Trophoblast cell (in vitro differentiated cells and primary cell): ENCODE results near the gene GRIN2A.

Experiments used
- DNase-seq, 2 donors: peaks; one replicate each; pipeline ENCODE4 v3.0.0-alpha.2; 2016
- H2AFZ ChIP-seq: 2 replicates; pipeline ENCODE4 v1.6.1; 2013; ENCODE audit warnings: low read length, moderate library complexity, mild to moderate bottlenecking; ENCODE audit not compliant: insufficient read depth, poor library complexity
- H2AK5ac ChIP-seq: 2 replicates; pipeline ENCODE4 v1.6.1; 2013; ENCODE audit warnings: mild to moderate bottlenecking, low read length
- H2BK120ac ChIP-seq: 2 replicates; pipeline ENCODE4 v1.6.1; 2013; ENCODE audit warnings: low read length, mild to moderate bottlenecking, moderate library complexity; ENCODE audit not compliant: insufficient read depth, poor library complexity
- H2BK12ac ChIP-seq: 2 replicates; pipeline ENCODE4 v1.6.1; 2013; ENCODE audit warnings: mild to moderate bottlenecking, low read length, moderate library complexity
- H2BK5ac ChIP-seq: 2 replicates; pipeline ENCODE4 v1.6.1; 2013; ENCODE audit warnings: low read length, low read depth, moderate library complexity, mild to moderate bottlenecking; ENCODE audit not compliant: poor library complexity
- H3K14ac ChIP-seq: 2 replicates; pipeline ENCODE4 v1.6.1; 2013; ENCODE audit warnings: mild to moderate bottlenecking, low read length
- H3K18ac ChIP-seq: 2 replicates; pipeline ENCODE4 v1.6.1; 2013; ENCODE audit warnings: mild to moderate bottlenecking, low read length
- H3K23ac ChIP-seq: 2 replicates; pipeline ENCODE4 v1.6.1; 2013; ENCODE audit warnings: low read length
- H3K27ac ChIP-seq: 2 replicates; pipeline ENCODE4 v1.5.1; 2013; ENCODE audit warnings: low read depth, mild to moderate bottlenecking, inconsistent platforms, low read length, moderate library complexity
- H3K27me3 ChIP-seq: 2 replicates; pipeline ENCODE4 v1.6.1; 2013; ENCODE audit warnings: inconsistent platforms, mild to moderate bottlenecking, low read length, moderate library complexity; ENCODE audit not compliant: insufficient read depth
- H3K36me3 ChIP-seq, 2 experiments: 1 replicate in 1 of 2; 2 replicates in 1 of 2; pipeline ENCODE4 v1.6.1; 2013; ENCODE audit warnings: low read length in 2 of 2, mild to moderate bottlenecking in 2 of 2, moderate library complexity in 1 of 2; ENCODE audit not compliant: insufficient read depth in 2 of 2, control insufficient read depth in 1 of 2
- H3K4ac ChIP-seq: 2 replicates; pipeline ENCODE4 v1.6.1; 2013; ENCODE audit warnings: low read depth, mild to moderate bottlenecking, low read length, moderate library complexity
- H3K4me1 ChIP-seq, 2 experiments: 1 replicate in 1 of 2; 2 replicates in 1 of 2; pipeline ENCODE4 v1.6.1; 2013; ENCODE audit warnings: low read length in 2 of 2, mild to moderate bottlenecking in 2 of 2, moderate library complexity in 1 of 2; ENCODE audit not compliant: insufficient read depth in 2 of 2, control insufficient read depth in 1 of 2
- H3K4me2 ChIP-seq: 2 replicates; pipeline ENCODE4 v1.6.1; 2013; ENCODE audit warnings: inconsistent platforms, mild to moderate bottlenecking, low read length, moderate library complexity
- H3K4me3 ChIP-seq: 2 replicates; pipeline ENCODE4 v1.5.1; 2013; ENCODE audit warnings: mild to moderate bottlenecking, low read depth, low read length, inconsistent platforms
- H3K79me1 ChIP-seq: one replicate; pipeline ENCODE4 v1.6.1; 2013; ENCODE audit warnings: low read length
- H3K79me2 ChIP-seq: 2 replicates; pipeline ENCODE4 v1.6.1; 2013; ENCODE audit warnings: low read length, mild to moderate bottlenecking; ENCODE audit not compliant: control insufficient read depth, insufficient read depth, poor library complexity
- H3K9ac ChIP-seq: 2 replicates; pipeline ENCODE4 v1.6.1; 2013; ENCODE audit warnings: mild to moderate bottlenecking, low read length
- H3K9me3 ChIP-seq: 2 replicates; pipeline ENCODE4 v1.6.1; 2013; ENCODE audit warnings: low read depth, mild to moderate bottlenecking, control low read depth, inconsistent platforms, low read length; ENCODE audit not compliant: insufficient read depth
- H4K12ac ChIP-seq: 2 replicates; pipeline ENCODE4 v1.6.1; 2013; ENCODE audit warnings: low read depth, mild to moderate bottlenecking, low read length, moderate library complexity
- H4K8ac ChIP-seq: 2 replicates; pipeline ENCODE4 v1.6.1; 2013; ENCODE audit warnings: low read depth, mild to moderate bottlenecking, low read length, moderate library complexity
- H4K91ac ChIP-seq: one replicate; pipeline ENCODE4 v1.6.1; 2013; ENCODE audit warnings: low read depth, mild to moderate bottlenecking, low read length, moderate library complexity
- WGBS: extraction: QIAGEN DNeasy Blood & Tissue Kit; methylation state at CpG from one replicate; pipeline ENCODE4 v1.1.7; 2013; ENCODE audit warnings: missing lambda C conversion rate; ENCODE audit not compliant: insufficient read length, insufficient coverage; ENCODE audit errors: extremely low coverage; 5-methylcytosine and 5-hydroxymethylcytosine counted together

Gene GRIN2A

DNA sequence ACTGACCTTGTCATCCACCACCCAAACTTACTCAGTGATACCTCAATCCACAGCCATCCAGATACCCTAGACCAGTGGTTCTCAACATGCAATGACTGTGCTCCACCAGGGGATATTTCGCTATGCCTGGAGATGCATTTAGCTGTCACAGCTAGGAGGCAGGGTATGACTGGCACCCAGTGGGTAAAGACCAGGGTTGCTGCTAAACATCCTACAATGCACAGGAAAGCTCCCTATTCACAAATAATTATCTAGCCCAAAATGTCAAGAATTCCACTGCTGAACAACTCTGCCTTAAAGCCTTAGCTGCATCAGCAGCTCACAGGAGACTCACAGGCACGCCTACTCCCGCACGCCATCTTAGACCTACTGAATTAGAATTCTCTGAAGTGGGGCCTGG lies 212.6 kb downstream of the GRIN2A start:
- Histone ChIP-seq H3K36me3 (no peaks in the 10 kb centered on the region), H4K91ac (no peak overlapping the region), H3K27ac (no peak overlapping the region), H3K9me3 (no peaks in the 10 kb centered on the region), H3K79me2 (no peaks in the 10 kb centered on the region), H4K12ac (no peak overlapping the region), H2BK5ac (no peak overlapping the region), H3K79me1 (no peaks in the 10 kb centered on the region), H3K4me2 (no peak overlapping the region), H2AFZ (no peak overlapping the region), H3K14ac (no peak overlapping the region), H2BK120ac (no peak overlapping the region), H3K4me1 (no peaks in the 10 kb centered on the region), H2BK12ac (no peak overlapping the region), H3K9ac (no peak overlapping the region), H3K23ac (no peak overlapping the region), H3K4ac (no peak overlapping the region), H3K18ac (no peak overlapping the region), H4K8ac (no peak overlapping the region), H3K27me3 (no peaks in the 10 kb centered on the region), H2AK5ac (no peak overlapping the region), H3K4me3 (no peak overlapping the region)
- no CpG with 5 or more reads among the region's 4 CpGs for WGBS
- no peak for DNase-seq

DNA sequence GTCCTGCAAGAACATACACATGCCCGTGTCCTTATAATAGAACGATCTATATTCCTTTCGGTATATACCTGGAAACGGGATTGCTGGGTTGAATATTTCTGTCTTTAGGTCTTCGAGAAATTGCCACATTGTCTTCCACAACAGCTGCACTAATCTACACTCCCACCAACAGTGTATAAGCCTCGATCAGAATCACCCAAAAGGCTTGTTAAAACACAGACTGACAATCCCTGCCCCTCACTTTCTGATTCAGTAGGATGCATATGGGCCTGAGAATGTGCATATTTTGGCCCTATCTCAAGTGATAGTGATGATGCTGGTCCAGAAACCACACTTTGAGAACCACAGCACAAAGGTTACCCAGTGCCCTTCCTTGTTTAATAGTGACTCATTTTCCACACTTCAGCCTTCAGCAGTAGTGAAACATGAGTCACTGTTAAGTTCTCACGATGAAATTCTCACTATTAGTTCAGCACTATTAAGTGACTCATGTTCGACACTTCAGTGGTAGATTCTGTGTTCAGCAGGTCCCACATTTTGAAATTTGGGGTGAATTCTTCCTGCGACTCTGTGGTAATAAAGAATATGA lies 215.6 kb downstream of the GRIN2A start:
- H2AK5ac ChIP-seq, result no peak overlapping the region
- no peaks in the 10 kb centered on the region for H3K36me3 ChIP-seq
- H2AFZ ChIP-seq, result no peak overlapping the region
- H3K4me1 ChIP-seq, result no peaks in the 10 kb centered on the region
- H3K4me3 ChIP-seq, result no peak overlapping the region
- no peak overlapping the region for H3K9ac ChIP-seq
- H3K27me3 ChIP-seq, result no peaks in the 10 kb centered on the region
- no peaks in the 10 kb centered on the region for H3K79me1 ChIP-seq
- H3K18ac ChIP-seq, result no peak overlapping the region
- no peak overlapping the region for H4K8ac ChIP-seq
- no peak overlapping the region for H3K23ac ChIP-seq
- no CpG with 5 or more reads among the region's 9 CpGs for WGBS
- no peak for DNase-seq
- no peaks in the 10 kb centered on the region for H3K9me3 ChIP-seq
- no peak overlapping the region for H3K14ac ChIP-seq
- no peak overlapping the region for H3K27ac ChIP-seq
- no peak overlapping the region for H3K4me2 ChIP-seq
- no peak overlapping the region for H3K4ac ChIP-seq
- no peak overlapping the region for H4K12ac ChIP-seq
- H3K79me2 ChIP-seq, result no peaks in the 10 kb centered on the region
- no peak overlapping the region for H4K91ac ChIP-seq
- H2BK12ac ChIP-seq, result no peak overlapping the region
- no peak overlapping the region for H2BK120ac ChIP-seq
- no peak overlapping the region for H2BK5ac ChIP-seq

DNA sequence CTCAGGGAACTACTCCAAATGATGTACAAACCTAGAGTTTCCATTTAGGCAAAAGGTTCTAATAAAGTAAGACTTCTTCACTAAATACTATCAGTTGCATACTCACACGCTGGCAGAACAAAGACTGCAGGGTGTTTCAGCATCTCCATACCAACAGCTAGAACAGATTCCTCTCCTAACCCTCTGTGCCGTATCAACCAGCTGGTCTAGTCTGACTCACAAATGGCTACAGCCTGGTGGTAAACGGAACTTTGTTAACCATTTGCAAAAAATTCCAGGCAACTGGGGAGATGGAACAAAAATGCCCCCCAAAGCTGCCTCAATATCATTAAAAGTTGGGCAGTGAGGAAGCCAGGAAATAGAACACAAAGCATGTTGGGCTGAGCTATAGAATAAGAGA lies 217.1 kb downstream of the GRIN2A start:
- Histone ChIP-seq H3K27me3 (no peaks in the 10 kb centered on the region), H4K8ac (no peak overlapping the region), H2BK12ac (no peak overlapping the region), H3K36me3 (no peaks in the 10 kb centered on the region), H2AFZ (no peak overlapping the region), H4K91ac (no peak overlapping the region), H3K4me2 (no peak overlapping the region), H4K12ac (no peak overlapping the region), H3K23ac (no peak overlapping the region), H3K4me1 (no peaks in the 10 kb centered on the region), H2BK5ac (no peak overlapping the region), H3K9me3 (no peaks in the 10 kb centered on the region), H3K9ac (no peak overlapping the region), H3K18ac (no peak overlapping the region), H3K27ac (no peak overlapping the region), H3K4me3 (no peak overlapping the region), H3K4ac (no peak overlapping the region), H3K79me1 (no peaks in the 10 kb centered on the region), H3K79me2 (no peaks in the 10 kb centered on the region), H2AK5ac (no peak overlapping the region), H2BK120ac (no peak overlapping the region), H3K14ac (no peak overlapping the region)
- no CpG with 5 or more reads among the region's 3 CpGs for WGBS
- no peak for DNase-seq

DNA sequence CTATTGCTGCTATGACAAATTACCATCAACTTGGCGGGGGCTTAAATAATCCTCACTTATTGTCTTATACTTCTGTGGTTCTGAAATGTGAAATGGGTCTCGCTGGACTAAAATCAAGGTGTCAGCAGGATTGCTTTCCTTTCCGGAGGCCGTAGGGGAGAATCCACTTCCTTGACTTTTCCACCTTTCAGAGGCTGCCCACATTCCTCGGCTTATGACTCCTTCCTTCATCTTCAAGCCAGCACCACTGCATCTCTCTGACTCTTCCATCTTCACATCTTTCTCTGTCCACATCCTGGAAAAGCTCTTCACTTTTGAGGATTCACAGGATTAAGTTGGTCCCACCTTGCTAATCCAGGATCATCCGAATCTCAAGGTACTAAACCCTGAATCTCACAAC lies 217.8 kb downstream of the GRIN2A start:
- Histone ChIP-seq H3K4me1 (no peaks in the 10 kb centered on the region), H3K36me3 (no peaks in the 10 kb centered on the region), H3K79me2 (no peaks in the 10 kb centered on the region), H3K23ac (no peak overlapping the region), H2AK5ac (no peak overlapping the region), H3K9ac (no peak overlapping the region), H3K27ac (no peak overlapping the region), H3K79me1 (no peaks in the 10 kb centered on the region), H3K4me2 (no peak overlapping the region), H3K9me3 (no peaks in the 10 kb centered on the region), H2BK5ac (no peak overlapping the region), H3K27me3 (no peaks in the 10 kb centered on the region), H2BK12ac (no peak overlapping the region), H4K8ac (no peak overlapping the region), H2AFZ (no peak overlapping the region), H3K14ac (no peak overlapping the region), H3K18ac (no peak overlapping the region), H4K12ac (no peak overlapping the region), H4K91ac (no peak overlapping the region), H3K4ac (no peak overlapping the region), H2BK120ac (no peak overlapping the region), H3K4me3 (no peak overlapping the region)
- no peak for DNase-seq
- no CpG with 5 or more reads among the region's 6 CpGs for WGBS
